ENCODE measurements around the gene DYNLL2. TPM values are rescaled to one million over a fixed set of nuclear protein-coding genes. Genes with fewer than 3 reads are reported as not detected.
"Not testable (repeated sequence)": the region's sequence is repeated elsewhere in the genome, so short reads cannot be mapped to it uniquely, and the experiment has no call there.

DYNLL2 gene
- polyA plus RNA-seq, result 10 to 100 TPM; 18.9 to 41.9 (median 32.7) TPM
- long read RNA-seq, donor 1, result 0 reads
- long read RNA-seq, donor 2, full-length matches to known transcripts, result 3 of 12 reads
- long read RNA-seq, donor 2, partial matches to known transcripts, result 9 of 12 reads
- long read RNA-seq, donor 2, other reads (novel, unspliced or antisense), result 0 of 12 reads
- long read RNA-seq, donor 3, full-length matches to known transcripts, result 9 of 9 reads
- long read RNA-seq, donor 3, partial matches to known transcripts, result 0 of 9 reads
- long read RNA-seq, donor 3, other reads (novel, unspliced or antisense), result 0 of 9 reads
- long read RNA-seq, donor 4, full-length matches to known transcripts, result 1 of 1 reads
- long read RNA-seq, donor 4, partial matches to known transcripts, result 0 of 1 reads
- long read RNA-seq, donor 4, other reads (novel, unspliced or antisense), result 0 of 1 reads
- long read RNA-seq, donor 5, result 0 reads
- long read RNA-seq, donor 6, full-length matches to known transcripts, result 10 of 10 reads
- long read RNA-seq, donor 6, partial matches to known transcripts, result 0 of 10 reads
- long read RNA-seq, donor 6, other reads (novel, unspliced or antisense), result 0 of 10 reads
- long read RNA-seq, donor 7, full-length matches to known transcripts, result 12 of 12 reads
- long read RNA-seq, donor 7, partial matches to known transcripts, result 0 of 12 reads
- long read RNA-seq, donor 7, other reads (novel, unspliced or antisense), result 0 of 12 reads
- long read RNA-seq, donor 8, full-length matches to known transcripts, result 1 of 1 reads
- long read RNA-seq, donor 8, partial matches to known transcripts, result 0 of 1 reads
- long read RNA-seq, donor 8, other reads (novel, unspliced or antisense), result 0 of 1 reads
- long read RNA-seq, donor 9, full-length matches to known transcripts, result 2 of 2 reads
- long read RNA-seq, donor 9, partial matches to known transcripts, result 0 of 2 reads
- long read RNA-seq, donor 9, other reads (novel, unspliced or antisense), result 0 of 2 reads
- long read RNA-seq, donor 10, full-length matches to known transcripts, result 16 of 16 reads
- long read RNA-seq, donor 10, partial matches to known transcripts, result 0 of 16 reads
- long read RNA-seq, donor 10, other reads (novel, unspliced or antisense), result 0 of 16 reads

DNA sequence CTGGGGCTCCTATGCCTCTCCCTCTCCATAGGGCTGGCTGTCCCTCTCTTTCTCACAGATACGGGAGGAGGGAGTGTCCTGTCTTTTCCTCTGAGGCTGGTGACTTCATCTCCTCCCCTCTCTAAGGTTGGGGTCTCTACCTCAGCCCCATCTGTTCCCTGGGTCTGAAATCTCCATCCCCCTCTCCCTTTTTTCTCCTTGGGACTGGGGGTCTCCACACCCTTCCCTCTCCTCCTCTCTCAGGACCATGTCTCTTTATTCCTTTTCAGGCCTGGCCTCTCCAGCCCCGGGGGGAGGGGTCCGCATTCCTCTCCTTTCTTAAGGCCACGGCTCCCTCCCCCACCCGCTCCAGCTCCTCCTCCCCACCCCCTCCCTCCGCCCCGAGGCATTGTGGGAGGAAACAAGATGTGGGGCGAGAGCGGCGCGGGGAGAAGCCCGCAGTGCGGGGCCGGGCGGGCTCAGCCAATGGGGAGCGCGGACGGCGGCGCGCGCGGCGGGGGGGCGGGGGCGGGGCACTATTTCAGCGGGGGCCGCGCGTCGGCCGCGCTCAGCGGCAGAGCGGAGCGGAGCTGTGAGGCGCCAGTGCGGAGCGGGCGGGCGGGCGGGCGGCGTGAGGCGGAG, at the start of gene DYNLL2:
DYNLL2 (plus strand) TSS at position 550 of the 621 bp plus-strand sequence. CDS start 3,672 bp downstream, outside the sequence.
- peaks cover 0 to 29% (median 9%) of the 10 kb centered on the region in 3 donors for H3K4me1 ChIP-seq (ENCODE audit: control insufficient read depth in 3 of 3, insufficient read depth in 2 of 3, low read depth in 1 of 3, low read length in 2 of 3)
- 1 to 4% (median 2%) methylated on average over 9 to 45 of the region's 45 CpGs for WGBS, 3 donors
- no peak for FAIRE-seq

DNA sequence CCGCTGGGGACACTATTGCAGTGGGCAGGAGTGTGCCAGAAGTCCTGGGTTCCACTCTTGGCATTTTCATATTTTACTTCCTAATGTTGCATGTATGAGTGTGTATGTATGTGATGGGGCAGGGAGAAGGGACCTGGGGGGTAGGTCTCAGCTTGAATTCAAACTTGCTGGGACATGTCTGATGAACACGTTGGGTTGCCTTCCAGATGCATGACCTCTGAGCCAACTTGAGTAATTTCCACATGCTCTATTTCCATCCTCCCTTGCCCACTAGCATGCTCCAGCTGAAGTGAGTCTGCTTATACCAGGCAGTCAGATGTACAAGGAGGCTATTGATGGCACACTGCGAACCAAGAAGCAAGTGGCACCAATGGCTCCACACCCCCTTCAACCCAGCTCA, 43.2 kb upstream of the DYNLL2 start:
- Histone ChIP-seq H3K4me3 (ENCODE audit: low read depth in 1 of 3, low read length in 3 of 3) (no peak overlapping the region), H3K9me3 (ENCODE audit: control insufficient read depth in 2 of 2, insufficient read depth in 1 of 2, low read depth in 1 of 2, low read length in 1 of 2) (no peaks in the 10 kb centered on the region), H3K27me3 (ENCODE audit: control insufficient read depth in 3 of 3, insufficient read depth in 3 of 3, low read length in 3 of 3) (peaks cover 0 to 17% (median 0%) of the 10 kb centered on the region in 3 donors), H3K27ac (ENCODE audit: low read depth in 1 of 3, low read length in 2 of 3) (no peak overlapping the region), H3K4me1 (ENCODE audit: control insufficient read depth in 3 of 3, insufficient read depth in 2 of 3, low read depth in 1 of 3, low read length in 2 of 3) (peaks cover 0 to 4% (median 0%) of the 10 kb centered on the region in 3 donors), H3K36me3 (ENCODE audit: control insufficient read depth in 3 of 3, insufficient read depth in 2 of 3, low read depth in 1 of 3, low read length in 3 of 3) (no peaks in the 10 kb centered on the region)
- DNase-seq (no peak), FAIRE-seq (no peak)
- WGBS, 3 donors, result 79 to 84% (median 82%) methylated on average over 3 of the region's 3 CpGs

More for the DNA sequence above, at the start of gene DYNLL2:
- Histone ChIP-seq H3K27me3 (ENCODE audit: control insufficient read depth in 3 of 3, insufficient read depth in 3 of 3, low read length in 3 of 3) (no peaks in the 10 kb centered on the region), H3K36me3 (ENCODE audit: control insufficient read depth in 3 of 3, insufficient read depth in 2 of 3, low read depth in 1 of 3, low read length in 3 of 3) (peaks cover 0 to 18% (median 3%) of the 10 kb centered on the region in 3 donors), H3K4me3 (ENCODE audit: low read depth in 1 of 3, low read length in 3 of 3) (peak within 1 kb of the TSS; percentile 69 to 97 (median 96)), H3K9me3 (ENCODE audit: control insufficient read depth in 2 of 2, insufficient read depth in 1 of 2, low read depth in 1 of 2, low read length in 1 of 2) (no peaks in the 10 kb centered on the region), H3K27ac (ENCODE audit: low read depth in 1 of 3, low read length in 2 of 3) (peak within 1 kb of the TSS; percentile 91 to 97 (median 93))
- peak; percentile 91 to 93 for DNase-seq

- Histone ChIP-seq H3K9me3 (ENCODE audit: control insufficient read depth in 2 of 2, insufficient read depth in 1 of 2, low read depth in 1 of 2, low read length in 1 of 2) (no peaks in the 10 kb centered on the region), H3K4me3 (ENCODE audit: low read depth in 1 of 3, low read length in 3 of 3) (no peak overlapping the region), H3K4me1 (ENCODE audit: control insufficient read depth in 3 of 3, insufficient read depth in 2 of 3, low read depth in 1 of 3, low read length in 2 of 3) (peaks cover 0 to 4% (median 0%) of the 10 kb centered on the region in 3 donors), H3K36me3 (ENCODE audit: control insufficient read depth in 3 of 3, insufficient read depth in 2 of 3, low read depth in 1 of 3, low read length in 3 of 3) (no peaks in the 10 kb centered on the region), H3K27me3 (ENCODE audit: control insufficient read depth in 3 of 3, insufficient read depth in 3 of 3, low read length in 3 of 3) (peaks cover 0 to 17% (median 0%) of the 10 kb centered on the region in 3 donors), H3K27ac (ENCODE audit: low read depth in 1 of 3, low read length in 2 of 3) (no peak overlapping the region)
- WGBS, 3 donors, result 74 to 87% (median 85%) methylated on average over 8 of the region's 8 CpGs
- FAIRE-seq (no peak), DNase-seq (no peak)
Observed at GRCh38 chr17:58040386-58040785, 42.8 kb upstream of the DYNLL2 start.

DNA sequence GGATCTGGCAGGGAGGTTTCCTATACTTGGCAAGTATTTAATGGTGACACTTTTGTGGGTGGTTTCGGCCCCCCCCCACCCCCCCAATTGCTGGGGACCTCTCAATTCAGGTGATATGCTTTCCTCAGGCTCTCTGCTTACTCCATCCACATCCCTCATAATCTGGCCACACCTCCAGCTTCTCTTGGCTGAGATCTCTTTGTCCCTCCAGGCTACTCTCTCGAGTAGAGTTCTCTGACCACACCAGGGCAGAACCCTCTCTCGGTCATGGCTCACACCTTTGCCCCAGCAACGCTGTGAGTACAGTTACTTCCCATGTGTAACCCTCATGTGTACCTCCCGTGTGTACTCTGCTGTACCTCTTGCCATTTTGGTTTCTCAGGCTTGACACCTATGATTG, 42.1 kb upstream of the DYNLL2 start:
- no peaks in the 10 kb centered on the region for H3K36me3 ChIP-seq (ENCODE audit: control insufficient read depth in 3 of 3, insufficient read depth in 2 of 3, low read depth in 1 of 3, low read length in 3 of 3)
- 59 to 65% (median 64%) methylated on average over 5 of the region's 5 CpGs for WGBS, 3 donors
- no peak for DNase-seq
- H3K27me3 ChIP-seq (ENCODE audit: control insufficient read depth in 3 of 3, insufficient read depth in 3 of 3, low read length in 3 of 3), result peaks cover 0 to 18% (median 0%) of the 10 kb centered on the region in 3 donors
- no peak for FAIRE-seq
- no peaks in the 10 kb centered on the region for H3K9me3 ChIP-seq (ENCODE audit: control insufficient read depth in 2 of 2, insufficient read depth in 1 of 2, low read depth in 1 of 2, low read length in 1 of 2)
- peaks cover 0 to 4% (median 0%) of the 10 kb centered on the region in 3 donors for H3K4me1 ChIP-seq (ENCODE audit: control insufficient read depth in 3 of 3, insufficient read depth in 2 of 3, low read depth in 1 of 3, low read length in 2 of 3)
- H3K27ac ChIP-seq (ENCODE audit: low read depth in 1 of 3, low read length in 2 of 3), result no peak overlapping the region
- no peak overlapping the region for H3K4me3 ChIP-seq (ENCODE audit: low read depth in 1 of 3, low read length in 3 of 3)

DNA sequence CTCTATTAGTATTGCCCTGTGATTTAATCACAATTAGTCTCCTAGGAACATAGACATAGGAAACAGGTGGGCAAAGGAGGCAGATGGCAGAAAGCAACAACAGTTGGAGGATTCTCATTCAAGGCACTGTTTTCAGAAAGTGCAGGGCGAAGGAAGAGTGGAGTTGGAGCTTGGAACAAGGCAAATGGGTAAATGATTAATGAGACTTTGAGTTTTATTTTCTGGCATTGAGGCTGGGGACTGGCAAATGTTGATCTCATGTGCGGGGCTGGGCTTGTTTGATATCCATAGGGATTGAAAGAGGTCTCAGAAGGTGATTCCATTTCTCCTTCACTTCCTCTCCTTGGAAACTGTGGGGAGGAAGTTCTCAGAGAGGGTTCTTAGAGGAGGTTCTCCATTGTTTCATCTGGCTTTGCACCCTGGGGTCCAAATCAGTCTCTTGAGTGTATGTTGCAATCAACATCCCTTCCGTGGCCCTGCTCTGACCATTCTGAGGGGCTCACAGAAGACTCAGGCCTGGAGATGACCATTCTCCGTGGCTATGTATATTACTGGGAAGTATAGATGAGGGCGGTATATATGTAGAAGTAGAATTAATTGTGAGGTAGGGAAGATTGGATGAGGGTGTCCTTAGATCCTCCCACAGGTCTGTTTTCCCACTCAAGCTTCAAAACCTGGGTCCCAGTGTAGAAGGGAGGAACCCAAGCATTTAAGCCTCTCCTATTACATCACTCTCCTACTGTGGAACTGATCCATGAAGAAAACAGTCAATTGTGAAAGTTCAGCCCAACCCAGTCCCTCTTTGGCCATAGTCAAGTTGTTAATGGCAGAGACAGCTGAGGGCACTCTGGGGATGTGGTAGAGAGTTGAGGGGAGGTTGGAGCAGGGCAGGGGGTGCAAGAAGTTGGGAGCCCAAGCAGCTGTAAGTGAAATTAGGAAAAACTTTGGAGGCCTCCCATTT, 39.7 kb upstream of the DYNLL2 start:
- Histone ChIP-seq H3K9me3 (ENCODE audit: control insufficient read depth in 2 of 2, insufficient read depth in 1 of 2, low read depth in 1 of 2, low read length in 1 of 2) (no peaks in the 10 kb centered on the region), H3K36me3 (ENCODE audit: control insufficient read depth in 3 of 3, insufficient read depth in 2 of 3, low read depth in 1 of 3, low read length in 3 of 3) (no peaks in the 10 kb centered on the region), H3K4me1 (ENCODE audit: control insufficient read depth in 3 of 3, insufficient read depth in 2 of 3, low read depth in 1 of 3, low read length in 2 of 3) (peaks cover 0 to 4% (median 0%) of the 10 kb centered on the region in 3 donors), H3K4me3 (ENCODE audit: low read depth in 1 of 3, low read length in 3 of 3) (no peak overlapping the region), H3K27me3 (ENCODE audit: control insufficient read depth in 3 of 3, insufficient read depth in 3 of 3, low read length in 3 of 3) (peaks cover 0 to 29% (median 0%) of the 10 kb centered on the region in 3 donors), H3K27ac (ENCODE audit: low read depth in 1 of 3, low read length in 2 of 3) (no peak overlapping the region)
- no peak for FAIRE-seq
- DNase-seq, result peak in 1 of 2 donors; percentile 1
- WGBS, 3 donors, result 59 to 73% (median 61%) methylated on average over 5 of the region's 5 CpGs

- H3K27ac ChIP-seq (ENCODE audit: low read depth in 1 of 3, low read length in 2 of 3); FAIRE-seq; DNase-seq; H3K9me3 ChIP-seq (ENCODE audit: control insufficient read depth in 2 of 2, insufficient read depth in 1 of 2, low read depth in 1 of 2, low read length in 1 of 2); H3K36me3 ChIP-seq (ENCODE audit: control insufficient read depth in 3 of 3, insufficient read depth in 2 of 3, low read depth in 1 of 3, low read length in 3 of 3); H3K4me1 ChIP-seq (ENCODE audit: control insufficient read depth in 3 of 3, insufficient read depth in 2 of 3, low read depth in 1 of 3, low read length in 2 of 3); H3K4me3 ChIP-seq (ENCODE audit: low read depth in 1 of 3, low read length in 3 of 3): not testable (repeated sequence)
- WGBS, 3 donors, result 87 to 91% (median 88%) methylated on average over 6 of the region's 6 CpGs
- peaks cover 0 to 29% (median 0%) of the 10 kb centered on the region in 3 donors for H3K27me3 ChIP-seq (ENCODE audit: control insufficient read depth in 3 of 3, insufficient read depth in 3 of 3, low read length in 3 of 3)
Observed at GRCh38 chr17:58044256-58044655, 39.0 kb upstream of the DYNLL2 start.

Data from small intestine (tissue), 16 donors.